ENCODE data around the gene FAM171A1.

DNA sequence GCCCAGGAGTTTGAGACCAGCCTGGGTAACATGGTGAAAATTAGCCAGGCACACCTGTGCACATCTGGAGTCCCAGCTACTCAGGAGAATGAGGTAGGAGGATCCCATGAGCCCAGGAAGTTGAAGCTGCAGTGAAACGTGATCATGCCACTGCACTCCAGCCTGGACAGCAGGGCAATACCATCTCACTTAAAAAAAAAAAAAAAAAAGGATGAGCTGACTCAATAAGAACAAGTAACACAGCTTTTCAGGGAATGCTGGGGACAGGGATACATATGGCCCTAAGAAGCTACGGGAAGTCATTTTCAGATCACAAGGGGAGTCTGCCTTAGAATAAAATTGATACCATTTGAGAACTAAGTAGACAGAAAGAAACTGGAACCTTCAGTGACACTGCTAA lies 41.7 kb downstream of the FAM171A1 start:
- TF ChIP-seq EZH2 (IDR thresholded peaks at IDR 0.05; ENCODE audit: borderline replicate concordance, low read length) = no peak
- TF ChIP-seq, protein P1, sequence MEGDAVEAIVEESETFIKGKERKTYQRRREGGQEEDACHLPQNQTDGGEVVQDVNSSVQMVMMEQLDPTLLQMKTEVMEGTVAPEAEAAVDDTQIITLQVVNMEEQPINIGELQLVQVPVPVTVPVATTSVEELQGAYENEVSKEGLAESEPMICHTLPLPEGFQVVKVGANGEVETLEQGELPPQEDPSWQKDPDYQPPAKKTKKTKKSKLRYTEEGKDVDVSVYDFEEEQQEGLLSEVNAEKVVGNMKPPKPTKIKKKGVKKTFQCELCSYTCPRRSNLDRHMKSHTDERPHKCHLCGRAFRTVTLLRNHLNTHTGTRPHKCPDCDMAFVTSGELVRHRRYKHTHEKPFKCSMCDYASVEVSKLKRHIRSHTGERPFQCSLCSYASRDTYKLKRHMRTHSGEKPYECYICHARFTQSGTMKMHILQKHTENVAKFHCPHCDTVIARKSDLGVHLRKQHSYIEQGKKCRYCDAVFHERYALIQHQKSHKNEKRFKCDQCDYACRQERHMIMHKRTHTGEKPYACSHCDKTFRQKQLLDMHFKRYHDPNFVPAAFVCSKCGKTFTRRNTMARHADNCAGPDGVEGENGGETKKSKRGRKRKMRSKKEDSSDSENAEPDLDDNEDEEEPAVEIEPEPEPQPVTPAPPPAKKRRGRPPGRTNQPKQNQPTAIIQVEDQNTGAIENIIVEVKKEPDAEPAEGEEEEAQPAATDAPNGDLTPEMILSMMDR (IDR thresholded peaks at IDR 0.05; ENCODE audit: low read length) = no peak

Data from OCI-LY1 (cell line).